ENCODE results near the gene ARL8B. TPM values are rescaled to one million over a fixed set of nuclear protein-coding genes. Genes with fewer than 3 reads are reported as not detected.

ARL8B gene
- total and polyA plus RNA-seq, 10 of the 15 experiments (the other 5 are each of a cell fraction or from before 2014, with no cell fraction given), result 22.0 to 80.6 (median 43.7) TPM

- no peak for TF ChIP-seq ELK1 (IDR thresholded peaks at IDR 0.05; ENCODE audit: low read depth, low read length)
- peak; percentile 64; the same call in 1 of the 2 replicates for TF ChIP-seq CHD2 (IDR thresholded peaks at IDR 0.05; ENCODE audit: borderline replicate concordance, low read depth, low read length)
- TF ChIP-seq ZNF24 (IDR thresholded peaks at IDR 0.05), result no peak
- TF ChIP-seq ASH2L (IDR thresholded peaks at IDR 0.05; ENCODE audit: borderline replicate concordance, low read depth), result no peak
- TF ChIP-seq ETV6 (conservative IDR thresholded peaks at IDR 0.05 in 1 of 2, IDR thresholded peaks at IDR 0.05 in 1 of 2; ENCODE audit: borderline replicate concordance in 1 of 2, low read depth in 1 of 2), result no peak
- no peak for TF ChIP-seq ZBTB11 (CRISPR knock-in tag; IDR thresholded peaks at IDR 0.05)
- no peak for TF ChIP-seq HCFC1 (IDR thresholded peaks at IDR 0.05; ENCODE audit: low read length)
- TF ChIP-seq JUNB (IDR thresholded peaks at IDR 0.05), result no peak
- TF ChIP-seq GABPA (IDR thresholded peaks at IDR 0.05; ENCODE audit: low read depth), result no peak
- peak; percentile 85 for TF ChIP-seq NFYB (IDR thresholded peaks at IDR 0.05; ENCODE audit: insufficient read depth, low read depth, low read length)
- no peak for TF ChIP-seq REST (IDR thresholded peaks at IDR 0.05; ENCODE audit: low read depth, low read length)
- no peak for TF ChIP-seq NRF1 (conservative IDR thresholded peaks at IDR 0.05; ENCODE audit: low read depth, low read length)
- no peak for TF ChIP-seq ZNF384 (IDR thresholded peaks at IDR 0.05; ENCODE audit: borderline replicate concordance, low read depth, low read length)
- TF ChIP-seq IRF4 (IDR thresholded peaks at IDR 0.05; ENCODE audit: low read depth, low read length), result no peak
- TF ChIP-seq MLLT1 (IDR thresholded peaks at IDR 0.05), result no peak
- TF ChIP-seq TBL1XR1 (IDR thresholded peaks at IDR 0.05; ENCODE audit: low read depth, low read length), result 0 out of 2 replicates have a peak, but pooled peaks have one; percentile 22
- TF ChIP-seq ESRRA (IDR thresholded peaks at IDR 0.05; ENCODE audit: low read length), result no peak
- TF ChIP-seq POLR2AphosphoS2 (IDR thresholded peaks at IDR 0.05; ENCODE audit: low read depth, low read length), result peak; percentile 63
Measured at GRCh38 chr3:5187156-5187919, 65.2 kb downstream of the ARL8B start, which contains the start of gene EDEM1 (continued).

Measured in GM12878 (cell line).